Lung (tissue), 12 donors: ENCODE results near the gene PPP4C. TPM values are rescaled to one million over a fixed set of nuclear protein-coding genes. Genes with fewer than 3 reads are reported as not detected.

Experiments used
- ATAC-seq: fragments of 200-7000 bp; cut with Tn5 transposase; one replicate; pipeline ENCODE4 v1.9.1; 2020; ENCODE audit warnings: moderate number of reproducible peaks; ENCODE audit not compliant: insufficient read depth, low FRiP score
- DNase-seq, 3 donors: peaks; one replicate each; pipeline ENCODE4 v3.0.0-alpha.2; 2013 to 2017
- H3K27ac ChIP-seq, 2 donors: one replicate each; pipeline ENCODE4 v1.5.1; 2013; ENCODE audit warnings: mild to moderate bottlenecking in 2 of 2, moderate library complexity in 2 of 2, control low read depth in 1 of 2, inconsistent platforms in 1 of 2, low read depth in 1 of 2, low read length in 1 of 2
- H3K27me3 ChIP-seq, 3 donors: one replicate each; pipeline ENCODE4 v1.5.1; 2013; ENCODE audit warnings: low read length in 2 of 3; ENCODE audit not compliant: control insufficient read depth in 3 of 3, insufficient read depth in 3 of 3
- H3K36me3 ChIP-seq, 4 donors: one replicate each; pipeline ENCODE4 v1.5.1; 2013; ENCODE audit warnings: low read length in 4 of 4, mild to moderate bottlenecking in 1 of 4, moderate library complexity in 1 of 4; ENCODE audit not compliant: control insufficient read depth in 4 of 4, insufficient read depth in 4 of 4
- H3K4me1 ChIP-seq, 5 donors: one replicate each; pipeline ENCODE4 v1.5.1; 2013; ENCODE audit warnings: low read length in 5 of 5, mild to moderate bottlenecking in 2 of 5, moderate library complexity in 1 of 5; ENCODE audit not compliant: control insufficient read depth in 5 of 5, insufficient read depth in 5 of 5
- H3K4me3 ChIP-seq: one replicate; pipeline ENCODE4 v1.5.1; 2013; ENCODE audit warnings: mild to moderate bottlenecking, control low read depth, moderate library complexity
- H3K9ac ChIP-seq, 2 donors: one replicate each; pipeline ENCODE4 v1.5.1; 2013; ENCODE audit warnings: low read length in 2 of 2, control low read depth in 1 of 2; ENCODE audit not compliant: insufficient read depth in 1 of 2
- H3K9me3 ChIP-seq, 4 donors: one replicate each; pipeline ENCODE4 v1.5.1; 2013; ENCODE audit warnings: low read length in 3 of 4, mild to moderate bottlenecking in 1 of 4, moderate library complexity in 1 of 4; ENCODE audit not compliant: control insufficient read depth in 4 of 4, insufficient read depth in 3 of 4
- CTCF ChIP-seq: IDR thresholded peaks from 2 replicates; pipeline ENCODE4 v1.5.1; 2012; ENCODE audit warnings: mild to moderate bottlenecking; ENCODE audit errors: control extremely low read depth, extremely low read depth
- WGBS, 2 donors: extraction: QIAGEN DNeasy Blood & Tissue Kit; methylation state at CpG; one replicate each; pipeline ENCODE4 v1.1.7; 2013; 5-methylcytosine and 5-hydroxymethylcytosine counted together
- polyA plus RNA-seq, 2 donors: library from polyadenylated mRNA; stranded (reverse); fragments of 200-250 nt; gene quantifications; one replicate each; pipeline ENCODE4 v1.2.1, GENCODE V29; 2013
- total RNA-seq, 2 donors: library from RNA; depleted of rRNA in 1 of 2; stranded (reverse); fragments of >200 nt in 1 of 2; gene quantifications; one replicate each; pipeline ENCODE4 v1.2.1, GENCODE V29; 2014 to 2021
- donor health status: control.
- donor health status: control.
- donor health status: Bipolar disorder and iron deficiency.
- donor health status: healthy.
- donor health status: DM: yes; HTN: yes; CAD: no.

Gene PPP4C
- total and polyA plus RNA-seq, 4 donors: 51.7 to 143 (median 102) TPM

DNA sequence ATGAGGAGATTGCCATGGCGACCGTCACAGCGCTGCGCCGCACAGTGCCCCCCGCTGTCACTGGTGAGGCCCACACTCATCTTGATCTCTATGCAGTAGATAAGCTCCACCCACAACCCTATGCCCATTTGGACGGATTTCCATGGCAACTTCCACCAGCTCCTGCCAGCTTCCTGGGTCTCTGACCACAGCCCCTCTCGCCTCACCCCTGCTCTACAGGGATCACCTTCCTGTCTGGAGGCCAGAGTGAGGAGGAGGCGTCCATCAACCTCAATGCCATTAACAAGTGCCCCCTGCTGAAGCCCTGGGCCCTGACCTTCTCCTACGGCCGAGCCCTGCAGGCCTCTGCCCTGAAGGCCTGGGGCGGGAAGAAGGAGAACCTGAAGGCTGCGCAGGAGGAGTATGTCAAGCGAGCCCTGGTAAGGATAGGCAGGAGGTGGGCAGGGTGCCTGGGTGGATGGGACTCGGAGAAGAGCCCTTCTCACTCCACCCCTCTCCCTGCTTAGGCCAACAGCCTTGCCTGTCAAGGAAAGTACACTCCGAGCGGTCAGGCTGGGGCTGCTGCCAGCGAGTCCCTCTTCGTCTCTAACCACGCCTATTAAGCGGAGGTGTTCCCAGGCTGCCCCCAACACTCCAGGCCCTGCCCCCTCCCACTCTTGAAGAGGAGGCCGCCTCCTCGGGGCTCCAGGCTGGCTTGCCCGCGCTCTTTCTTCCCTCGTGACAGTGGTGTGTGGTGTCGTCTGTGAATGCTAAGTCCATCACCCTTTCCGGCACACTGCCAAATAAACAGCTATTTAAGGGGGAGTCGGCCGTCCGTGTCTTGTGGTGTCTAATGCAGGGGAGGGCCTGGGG, 6.0 kb upstream of the PPP4C start:
- ATAC-seq: no peak

GRCh38 chr16:30070490-30070889, 5.3 kb upstream of the PPP4C start:
- DNase-seq (no peak), ATAC-seq (no peak)
- H3K36me3 ChIP-seq: peaks cover 16 to 46% (median 33%) of the 10 kb centered on the region in 4 donors
- H3K27me3 ChIP-seq: no peaks in the 10 kb centered on the region
- no peak for TF ChIP-seq CTCF
- no peaks in the 10 kb centered on the region for H3K9me3 ChIP-seq
- no peak overlapping the region for H3K27ac ChIP-seq
- H3K9ac ChIP-seq: no peak overlapping the region
- H3K4me1 ChIP-seq: peaks cover 0 to 17% (median 12%) of the 10 kb centered on the region in 5 donors
- H3K4me3 ChIP-seq: no peak overlapping the region

More for the DNA sequence above, 6.0 kb upstream of the PPP4C start:
- peaks cover 0 to 14% (median 12%) of the 10 kb centered on the region in 5 donors for H3K4me1 ChIP-seq
- H3K9ac ChIP-seq: no peak overlapping the region
- H3K36me3 ChIP-seq: peaks cover 16 to 46% (median 33%) of the 10 kb centered on the region in 4 donors
- H3K27me3 ChIP-seq: no peaks in the 10 kb centered on the region
- no peaks in the 10 kb centered on the region for H3K9me3 ChIP-seq
- no peak for TF ChIP-seq CTCF
- peak overlapping the region in 1 of 2 donors; percentile 9 for H3K27ac ChIP-seq
- no peak overlapping the region for H3K4me3 ChIP-seq
- DNase-seq: no peak
- 78 to 82% methylated on average over 31 of the region's 31 CpGs for WGBS, 2 donors

GRCh38 chr16:30076276-30076791, 540 bp downstream of the PPP4C start:
- 1% methylated on average over 33 of the region's 33 CpGs for WGBS, 2 donors
- Histone ChIP-seq H3K4me1 (peaks cover 4 to 20% (median 8%) of the 10 kb centered on the region in 5 donors), H3K9ac (peak overlapping the region; percentile 82 to 90), H3K27ac (peak overlapping the region; percentile 78 to 92), H3K27me3 (no peaks in the 10 kb centered on the region), H3K4me3 (peak overlapping the region; percentile 98), H3K9me3 (no peaks in the 10 kb centered on the region), H3K36me3 (peaks cover 6 to 35% (median 24%) of the 10 kb centered on the region in 4 donors)
- DNase-seq (no peak), ATAC-seq (peak; percentile 19)
- no peak for TF ChIP-seq CTCF
